OCI-LY7 (cell line): Measurements from ENCODE around the gene PRR35. TPM values are rescaled to one million over a fixed set of nuclear protein-coding genes. Genes with fewer than 3 reads are reported as not detected.
A peak's percentile ranks its signal among the peaks of the same experiment; 100 is the strongest.

ENCODE experiments used
- BruUV-seq: library from RNA; stranded (reverse); fragments of 400-500 nt; replicated peaks from 2 replicates; lab custom pipeline; 2021; lab: Mats Ljungman, UMichigan
- CTCF ChIA-PET: fragments of 300-600 bp; sonication (Branson Sonifier 250); formaldehyde crosslinking; loops from one replicate; lab custom pipeline; 2022; ENCODE audit warnings: antibody characterized with exemption; ENCODE audit not compliant: unreplicated experiment; lab: Charles Lee
- POLR2A ChIA-PET: fragments of 300-600 bp; sonication (Branson Sonifier 250); formaldehyde crosslinking; loops from one replicate; lab custom pipeline; 2022; ENCODE audit warnings: antibody characterized with exemption; lab: Charles Lee
- DNase-seq: peaks from one replicate; pipeline ENCODE4 v3.0.0-alpha.2; 2015; ENCODE audit warnings: low spot score
- H2AFZ ChIP-seq: fragments of 200-600 bp; sonication (generic), shearing (Covaris generic); 2 replicates; pipeline ENCODE4 v1.6.1; 2014; ENCODE audit warnings: mild to moderate bottlenecking, antibody characterized with exemption, low read length, moderate library complexity
- H3K27ac ChIP-seq: fragments of 200-600 bp; sonication (generic); 2 replicates; pipeline ENCODE4 v1.5.1; 2014; ENCODE audit warnings: mixed run types, low read depth, mild to moderate bottlenecking, moderate library complexity, low read length, inconsistent platforms; ENCODE audit not compliant: poor library complexity, severe bottlenecking
- H3K36me3 ChIP-seq: fragments of 200-600 bp; sonication (generic); 2 replicates; pipeline ENCODE4 v1.6.1; 2014; ENCODE audit warnings: mild to moderate bottlenecking, antibody characterized with exemption, low read length, moderate library complexity, mixed read lengths; ENCODE audit not compliant: insufficient read depth
- H3K4me1 ChIP-seq: fragments of 200-600 bp; sonication (generic); 2 replicates; pipeline ENCODE4 v1.5.1; 2014; ENCODE audit warnings: mild to moderate bottlenecking, low read length; ENCODE audit not compliant: insufficient read depth, poor library complexity, severe bottlenecking
- H3K4me2 ChIP-seq: fragments of 200-600 bp; sonication (generic); 2 replicates; pipeline ENCODE4 v1.6.1; 2014; ENCODE audit warnings: mild to moderate bottlenecking, low read length
- H3K4me3 ChIP-seq: fragments of 200-600 bp; sonication (generic); 2 replicates; pipeline ENCODE4 v1.5.1; 2014; ENCODE audit warnings: mild to moderate bottlenecking, low read depth, low read length; ENCODE audit not compliant: poor library complexity, severe bottlenecking
- H3K79me2 ChIP-seq: fragments of 200-600 bp; sonication (generic); 2 replicates; pipeline ENCODE4 v1.6.1; 2016; ENCODE audit warnings: low read depth, mild to moderate bottlenecking, low read length, moderate library complexity, mixed read lengths; ENCODE audit not compliant: insufficient read depth
- H3K9me2 ChIP-seq: fragments of 200-600 bp; sonication (generic); 2 replicates; pipeline ENCODE4 v1.6.1; 2016; ENCODE audit warnings: mild to moderate bottlenecking, low read length, mixed read lengths; ENCODE audit not compliant: insufficient read depth
- H3K9me3 ChIP-seq: fragments of 200-600 bp; sonication (generic); 2 replicates; pipeline ENCODE4 v1.6.1; 2014; ENCODE audit warnings: mild to moderate bottlenecking, mixed run types, low read length, mixed read lengths
- H4K20me1 ChIP-seq: fragments of 200-600 bp; sonication (generic); 2 replicates; pipeline ENCODE4 v1.6.1; 2014; ENCODE audit warnings: mild to moderate bottlenecking, antibody characterized with exemption, low read length, moderate library complexity, mixed read lengths; ENCODE audit not compliant: insufficient read depth
- EZH2phosphoT487 ChIP-seq: fragments of 200-600 bp; sonication (generic); IDR thresholded peaks from 2 replicates; pipeline ENCODE4 v1.6.1; 2018; ENCODE audit warnings: low read depth, borderline replicate concordance, mild to moderate bottlenecking, mixed run types, antibody characterized with exemption, low read length, moderate library complexity, mixed read lengths
- intact Hi-C: fragments of 100-400 bp; cut with micrococcal nuclease; formaldehyde crosslinking; loops from one replicate; pipeline ENCODE4 v1.10.0; 2022; ENCODE audit not compliant: unreplicated experiment
- total RNA-seq, 2 experiments: library from RNA; depleted of rRNA in 1 of 2; stranded (reverse); fragments of >200 nt in 1 of 2; shearing (Covaris generic) in 1 of 2; gene quantifications; 2 replicates each; pipeline ENCODE4 v1.2.3, GENCODE V29; 2014 to 2022
- TF ChIP-seq, protein P1 (sequence below): fragments of 200-600 bp; sonication (generic); conservative IDR thresholded peaks from 2 replicates; pipeline ENCODE4 v1.5.1; 2014; ENCODE audit warnings: mild to moderate bottlenecking, antibody characterized with exemption, low read length, moderate library complexity, mixed read lengths

Gene PRR35
- total RNA-seq, 2 experiments from 2014 or later, result not detected

DNA sequence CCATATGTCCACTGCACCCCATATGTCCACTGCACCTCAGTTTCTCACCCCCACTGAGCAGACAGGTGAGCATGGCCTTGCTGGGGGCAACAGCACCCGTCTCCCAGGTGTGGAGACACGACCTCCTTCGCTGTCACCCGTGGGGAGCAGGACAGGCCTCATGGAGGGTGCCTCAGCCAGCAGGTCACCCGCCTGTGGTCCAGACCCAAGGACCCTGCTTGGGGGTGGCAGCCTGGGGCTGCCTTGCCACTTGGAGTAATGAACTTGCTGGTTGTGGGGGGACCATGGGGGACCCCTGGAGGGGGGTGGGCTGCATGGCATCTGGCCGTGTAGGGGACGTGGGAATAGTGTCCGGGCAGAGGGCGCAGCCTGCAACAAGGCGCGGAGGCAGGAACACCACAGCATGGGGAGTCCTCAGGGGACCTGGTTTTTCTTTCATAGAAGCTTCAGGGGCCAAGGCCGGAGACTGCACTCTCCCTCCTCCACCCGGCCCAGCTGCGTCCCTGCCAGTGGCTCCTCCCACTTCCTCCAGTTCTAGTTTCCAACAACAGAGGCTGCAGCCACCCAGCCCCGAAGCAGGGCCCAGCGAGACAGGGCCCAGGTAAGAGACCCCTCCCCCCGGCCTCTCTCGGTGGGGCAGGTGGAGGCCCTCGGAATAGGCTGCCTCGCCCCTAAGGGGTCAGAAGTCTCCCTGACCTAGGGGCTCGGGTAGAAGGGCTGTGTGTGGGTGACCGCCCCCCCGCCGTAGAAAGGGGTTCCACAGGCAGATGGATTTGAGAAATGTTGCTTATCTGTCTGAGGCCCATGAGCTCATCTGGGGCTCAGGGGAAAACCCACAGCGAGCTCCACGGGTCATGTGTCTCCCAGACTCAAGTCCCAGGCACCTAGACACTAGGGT is 6.5 kb downstream of the PRR35 start, which contains the start of gene NHLRC4:
Gene NHLRC4 (plus strand): TSS at position 531 of the 898 bp plus-strand sequence. CDS start 1,043 bp downstream, outside the sequence.
- Histone ChIP-seq H3K27ac (peak within 1 kb of the TSS; percentile 67), H3K9me3 (no peaks in the 10 kb centered on the region), H3K4me1 (peaks cover 35% of the 10 kb centered on the region), H3K79me2 (peaks cover 7% of the 10 kb centered on the region; the same call in 1 of the 2 replicates), H3K4me3 (peak within 1 kb of the TSS; percentile 46), H3K4me2 (peak within 1 kb of the TSS; percentile 75), H2AFZ (peak within 1 kb of the TSS; percentile 40; the same call in 1 of the 2 replicates), H4K20me1 (no peaks in the 10 kb centered on the region), H3K36me3 (no peaks in the 10 kb centered on the region), H3K9me2 (no peaks in the 10 kb centered on the region)
- TF ChIP-seq, protein P1, sequence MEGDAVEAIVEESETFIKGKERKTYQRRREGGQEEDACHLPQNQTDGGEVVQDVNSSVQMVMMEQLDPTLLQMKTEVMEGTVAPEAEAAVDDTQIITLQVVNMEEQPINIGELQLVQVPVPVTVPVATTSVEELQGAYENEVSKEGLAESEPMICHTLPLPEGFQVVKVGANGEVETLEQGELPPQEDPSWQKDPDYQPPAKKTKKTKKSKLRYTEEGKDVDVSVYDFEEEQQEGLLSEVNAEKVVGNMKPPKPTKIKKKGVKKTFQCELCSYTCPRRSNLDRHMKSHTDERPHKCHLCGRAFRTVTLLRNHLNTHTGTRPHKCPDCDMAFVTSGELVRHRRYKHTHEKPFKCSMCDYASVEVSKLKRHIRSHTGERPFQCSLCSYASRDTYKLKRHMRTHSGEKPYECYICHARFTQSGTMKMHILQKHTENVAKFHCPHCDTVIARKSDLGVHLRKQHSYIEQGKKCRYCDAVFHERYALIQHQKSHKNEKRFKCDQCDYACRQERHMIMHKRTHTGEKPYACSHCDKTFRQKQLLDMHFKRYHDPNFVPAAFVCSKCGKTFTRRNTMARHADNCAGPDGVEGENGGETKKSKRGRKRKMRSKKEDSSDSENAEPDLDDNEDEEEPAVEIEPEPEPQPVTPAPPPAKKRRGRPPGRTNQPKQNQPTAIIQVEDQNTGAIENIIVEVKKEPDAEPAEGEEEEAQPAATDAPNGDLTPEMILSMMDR, result no peak
- TF ChIP-seq EZH2phosphoT487, result no peak
- ChIA-PET CTCF (no interaction called here), POLR2A (no interaction called here)
- peak; percentile 90 for DNase-seq
- intact Hi-C loops, result loop anchor here (1.0 to 5.0 kb wide), 2 partner anchors 39 to 184 kb away; partner anchors contain the start of genes CAPN15 and PGAP6
- no TSS peak for BruUV-seq

DNA sequence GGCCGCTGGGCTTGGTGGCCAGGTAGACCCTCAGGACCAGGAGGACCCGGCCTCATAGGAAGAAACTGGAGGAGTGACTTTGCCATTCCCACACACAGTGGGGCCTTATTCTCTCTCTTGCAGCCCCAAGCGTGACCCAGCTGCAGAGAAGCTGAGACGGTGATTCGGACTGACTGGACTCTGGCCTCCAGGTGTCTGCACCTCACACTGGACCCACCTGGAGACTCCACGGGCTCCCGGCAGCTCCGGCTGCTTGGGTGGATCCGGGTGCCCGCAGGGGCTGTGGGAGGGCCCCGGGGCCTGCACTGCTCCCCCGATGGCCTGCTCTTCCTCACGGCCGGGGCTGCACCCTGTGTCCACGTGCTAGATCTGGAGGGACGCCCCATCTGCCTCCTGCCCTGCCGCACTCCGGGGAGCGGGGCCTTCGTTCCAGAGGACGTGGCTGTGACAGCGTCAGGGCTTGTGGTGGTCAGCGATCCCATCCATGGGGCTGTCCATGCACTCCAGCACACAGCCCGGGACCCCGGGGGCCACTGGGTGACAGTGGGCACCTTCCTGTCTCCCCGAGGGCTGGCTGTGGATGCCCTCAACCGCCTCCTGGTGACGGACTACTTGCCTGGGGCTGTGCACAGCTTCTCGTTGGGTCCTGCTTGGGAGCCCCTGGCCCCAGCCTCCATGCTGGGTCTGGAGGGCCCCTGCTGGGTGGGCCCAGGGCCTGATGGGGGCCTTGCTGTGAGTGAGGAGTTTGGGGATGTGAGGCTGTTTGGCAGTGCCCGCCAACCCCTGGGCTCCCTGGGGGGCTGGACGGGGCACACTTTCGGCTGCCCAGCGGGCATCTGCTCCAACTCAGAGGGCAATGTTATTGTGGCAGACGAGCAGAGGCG is 7.4 kb downstream of the PRR35 start:
- Histone ChIP-seq H3K4me1 (peaks cover 35% of the 10 kb centered on the region), H3K27ac (peak overlapping the region; percentile 67), H3K9me2 (no peaks in the 10 kb centered on the region), H2AFZ (peak overlapping the region; percentile 40; the same call in 1 of the 2 replicates), H3K4me3 (peak overlapping the region; percentile 46), H4K20me1 (no peaks in the 10 kb centered on the region), H3K9me3 (no peaks in the 10 kb centered on the region), H3K36me3 (no peaks in the 10 kb centered on the region), H3K79me2 (peaks cover 7% of the 10 kb centered on the region; the same call in 1 of the 2 replicates), H3K4me2 (peak overlapping the region; percentile 75)
- intact Hi-C loops, result loop anchor here (5.0 kb wide), 1 partner anchor 185 kb away; the partner anchor contains the start of gene PGAP6
- TF ChIP-seq, protein P1, result no peak
- TF ChIP-seq EZH2phosphoT487, result no peak
- no peak for DNase-seq
- POLR2A ChIA-PET, result no interaction called here
- BruUV-seq, result no TSS peak
- CTCF ChIA-PET, result no interaction called here
